ENCODE results near the gene ASCL5. TPM values are rescaled to one million over a fixed set of nuclear protein-coding genes. Genes with fewer than 3 reads are reported as not detected.

ASCL5 gene
- total RNA-seq, 1 experiment from 2014 or later = not detected

GRCh38 chr1:201105688-201106087 is 21.3 kb downstream of the ASCL5 start:
- H3K27me3 ChIP-seq = no peaks in the 10 kb centered on the region
- no peaks in the 10 kb centered on the region for H3K36me3 ChIP-seq

GRCh38 chr1:201104141-201104540 is 22.8 kb downstream of the ASCL5 start:
- DNase-seq = no peak
- no peaks in the 10 kb centered on the region for H3K36me3 ChIP-seq
- no peak overlapping the region for H3K4me3 ChIP-seq
- no peaks in the 10 kb centered on the region for H3K27me3 ChIP-seq
- no peaks in the 10 kb centered on the region for H3K9me3 ChIP-seq

More at GRCh38 chr1:201105688-201106087, 21.3 kb downstream of the ASCL5 start:
- Histone ChIP-seq H3K4me3 (no peak overlapping the region), H3K9me3 (no peaks in the 10 kb centered on the region)
- DNase-seq = no peak

GRCh38 chr1:201103666-201104065 is 23.3 kb downstream of the ASCL5 start:
- H3K9me3 ChIP-seq = no peaks in the 10 kb centered on the region
- H3K4me3 ChIP-seq = no peak overlapping the region
- no peak for DNase-seq
- H3K27me3 ChIP-seq = no peaks in the 10 kb centered on the region
- H3K36me3 ChIP-seq = no peaks in the 10 kb centered on the region

- no peak for DNase-seq
- Histone ChIP-seq H3K9me3 (no peaks in the 10 kb centered on the region), H3K27me3 (no peaks in the 10 kb centered on the region), H3K36me3 (no peaks in the 10 kb centered on the region), H3K4me3 (no peak overlapping the region)
Observed at GRCh38 chr1:201100169-201100930, 26.6 kb downstream of the ASCL5 start.

- DNase-seq = no peak
- Histone ChIP-seq H3K9me3 (no peaks in the 10 kb centered on the region), H3K36me3 (no peaks in the 10 kb centered on the region), H3K27me3 (no peaks in the 10 kb centered on the region), H3K4me3 (no peak overlapping the region)
Observed at GRCh38 chr1:201098992-201099677, 27.8 kb downstream of the ASCL5 start.

- no peak for DNase-seq
- no peaks in the 10 kb centered on the region for H3K27me3 ChIP-seq
- no peak overlapping the region for H3K4me3 ChIP-seq
- H3K36me3 ChIP-seq = no peaks in the 10 kb centered on the region
- H3K9me3 ChIP-seq = no peaks in the 10 kb centered on the region
Observed at GRCh38 chr1:201096977-201097856, 29.8 kb downstream of the ASCL5 start.

GRCh38 chr1:201096041-201096461 is 30.9 kb downstream of the ASCL5 start:
- Histone ChIP-seq H3K27me3 (no peaks in the 10 kb centered on the region), H3K9me3 (no peaks in the 10 kb centered on the region)

GRCh38 chr1:201095581-201095980 is 31.4 kb downstream of the ASCL5 start:
- no peaks in the 10 kb centered on the region for H3K36me3 ChIP-seq
- no peaks in the 10 kb centered on the region for H3K9me3 ChIP-seq
- no peaks in the 10 kb centered on the region for H3K27me3 ChIP-seq
- DNase-seq = no peak
- no peak overlapping the region for H3K4me3 ChIP-seq

More at GRCh38 chr1:201096041-201096461, 30.9 kb downstream of the ASCL5 start:
- Histone ChIP-seq H3K4me3 (no peak overlapping the region), H3K36me3 (no peaks in the 10 kb centered on the region)
- DNase-seq = no peak

- Histone ChIP-seq H3K36me3 (no peaks in the 10 kb centered on the region), H3K9me3 (no peaks in the 10 kb centered on the region), H3K27me3 (no peaks in the 10 kb centered on the region), H3K4me3 (no peak overlapping the region)
- DNase-seq = no peak
Observed at GRCh38 chr1:201094832-201095231, 32.2 kb downstream of the ASCL5 start.

GRCh38 chr1:201093962-201094361 is 33.0 kb downstream of the ASCL5 start:
- no peaks in the 10 kb centered on the region for H3K36me3 ChIP-seq
- no peak for DNase-seq
- H3K4me3 ChIP-seq = no peak overlapping the region
- no peaks in the 10 kb centered on the region for H3K9me3 ChIP-seq
- no peaks in the 10 kb centered on the region for H3K27me3 ChIP-seq

GRCh38 chr1:201093561-201093960 is 33.4 kb downstream of the ASCL5 start:
- H3K36me3 ChIP-seq = no peaks in the 10 kb centered on the region
- DNase-seq = no peak
- no peaks in the 10 kb centered on the region for H3K9me3 ChIP-seq
- H3K4me3 ChIP-seq = no peak overlapping the region
- no peaks in the 10 kb centered on the region for H3K27me3 ChIP-seq

GRCh38 chr1:201092738-201093137 is 34.2 kb downstream of the ASCL5 start:
- no peaks in the 10 kb centered on the region for H3K36me3 ChIP-seq
- DNase-seq = no peak
- H3K4me3 ChIP-seq = no peak overlapping the region
- no peaks in the 10 kb centered on the region for H3K27me3 ChIP-seq
- H3K9me3 ChIP-seq = no peaks in the 10 kb centered on the region

- Histone ChIP-seq H3K27me3 (peaks cover 8% of the 10 kb centered on the region; the same call in 1 of the 2 replicates), H3K9me3 (no peaks in the 10 kb centered on the region), H3K4me3 (no peak overlapping the region), H3K36me3 (no peaks in the 10 kb centered on the region)
- DNase-seq = no peak
Observed at GRCh38 chr1:201091256-201091655, 35.7 kb downstream of the ASCL5 start.

- Histone ChIP-seq H3K27me3 (peaks cover 11% of the 10 kb centered on the region; the same call in 1 of the 2 replicates), H3K9me3 (no peaks in the 10 kb centered on the region), H3K36me3 (no peaks in the 10 kb centered on the region), H3K4me3 (no peak overlapping the region)
- no peak for DNase-seq
Observed at GRCh38 chr1:201090541-201090940, 36.4 kb downstream of the ASCL5 start.

- H3K4me3 ChIP-seq = no peak overlapping the region
- no peaks in the 10 kb centered on the region for H3K9me3 ChIP-seq
- no peak for DNase-seq
- H3K27me3 ChIP-seq = peaks cover 11% of the 10 kb centered on the region; the same call in 1 of the 2 replicates
- H3K36me3 ChIP-seq = no peaks in the 10 kb centered on the region
Observed at GRCh38 chr1:201089596-201089995, 37.4 kb downstream of the ASCL5 start.

- H3K27me3 ChIP-seq = peaks cover 11% of the 10 kb centered on the region; the same call in 1 of the 2 replicates
- no peaks in the 10 kb centered on the region for H3K9me3 ChIP-seq
- no peak overlapping the region for H3K4me3 ChIP-seq
- no peak for DNase-seq
- no peaks in the 10 kb centered on the region for H3K36me3 ChIP-seq
Observed at GRCh38 chr1:201088901-201089525, 38.0 kb downstream of the ASCL5 start.

Measured in MG63 (cell line).